Fibroblast of skin of scalp (primary cell): ENCODE results near the gene SAV1.
"Not testable (repeated sequence)": the region's sequence is repeated elsewhere in the genome, so short reads cannot be mapped to it uniquely, and the experiment has no call there.

ENCODE experiments used
- DNase-seq: peaks from one replicate; pipeline ENCODE4 v3.0.0-alpha.2; 2013

The SAV1 gene

DNA sequence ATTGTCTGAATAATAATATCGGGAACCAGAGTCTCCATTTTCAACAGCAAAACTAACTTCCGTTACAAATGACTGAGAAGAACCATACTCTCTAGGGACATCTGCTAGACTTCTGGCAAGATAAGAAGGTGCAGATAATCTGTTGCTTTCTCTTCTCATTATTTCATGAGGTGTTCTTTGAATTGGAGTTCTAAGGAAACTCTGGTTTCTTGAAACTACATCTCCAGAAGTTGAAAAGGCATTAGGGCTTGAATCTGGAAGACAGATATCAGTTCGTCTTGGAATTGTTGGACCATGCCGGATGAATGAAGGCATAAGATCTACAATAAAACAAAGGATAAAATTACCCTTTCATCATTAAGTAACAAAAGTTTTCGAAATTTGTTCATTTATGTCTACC is 2.8 kb downstream of the SAV1 start:
- DNase-seq = not testable (repeated sequence)

DNA sequence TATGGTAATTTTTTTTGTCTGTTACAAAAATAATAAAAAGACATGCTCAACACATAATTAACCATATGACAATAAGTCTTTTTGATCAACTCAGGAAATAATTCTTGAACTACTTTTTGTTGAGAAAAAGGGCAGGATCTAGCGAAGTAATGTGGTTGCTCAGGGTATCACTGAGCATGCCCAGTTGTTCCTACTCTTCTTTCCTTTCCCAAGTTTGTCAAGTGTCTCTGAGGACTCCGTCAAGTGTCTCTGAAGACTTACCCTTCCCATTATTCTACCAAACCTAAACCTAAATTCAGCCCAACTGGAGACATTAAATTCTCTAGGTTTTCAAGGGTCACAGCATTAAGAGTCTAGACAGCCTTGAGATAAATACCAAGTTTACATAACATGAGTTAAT is 3.5 kb downstream of the SAV1 start:
- DNase-seq = not testable (repeated sequence)

- DNase-seq = no peak
Measured at GRCh38 chr14:50659327-50659974, 8.7 kb downstream of the SAV1 start.

DNA sequence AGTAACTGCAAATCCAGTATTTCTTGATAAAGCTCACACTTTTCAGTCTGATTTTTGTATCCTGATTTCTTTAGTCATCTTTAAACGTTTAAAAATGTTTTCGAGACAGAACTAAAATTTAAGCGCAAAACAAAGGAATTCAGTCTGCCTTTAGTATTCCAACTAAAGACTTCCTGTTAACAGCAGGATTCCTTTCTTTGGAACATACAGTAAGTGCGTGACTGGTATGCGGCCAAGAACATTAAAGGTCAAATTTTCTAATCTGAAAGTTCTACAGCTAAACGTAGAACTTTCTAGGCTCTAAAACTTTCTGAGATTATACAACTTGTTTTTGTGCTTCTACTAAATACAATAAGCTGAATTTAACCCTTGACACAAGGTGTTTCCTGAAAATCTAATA is 9.9 kb downstream of the SAV1 start:
- peak; percentile 71 for DNase-seq

DNA sequence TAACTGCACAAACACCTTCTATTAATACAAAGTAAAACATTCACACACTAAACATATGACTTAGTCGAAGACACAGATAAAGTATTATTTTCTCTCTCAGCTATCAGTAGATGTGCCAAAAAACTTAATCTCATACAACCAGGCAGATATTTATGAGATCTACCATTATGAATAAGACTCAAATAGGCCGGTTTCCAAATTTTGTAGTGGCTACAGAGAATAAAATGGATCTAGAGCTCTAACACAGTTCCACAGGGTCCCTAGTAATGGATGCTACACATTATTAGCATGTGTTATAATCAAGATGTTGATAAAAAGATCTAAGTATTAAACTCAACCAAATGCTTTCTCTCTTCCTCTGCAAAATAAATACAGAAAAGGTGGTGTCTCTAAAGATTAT is 10.4 kb downstream of the SAV1 start:
- DNase-seq = no peak

- peak; percentile 47 for DNase-seq
Measured at GRCh38 chr14:50656776-50657175, 11.3 kb downstream of the SAV1 start.

- DNase-seq = no peak
Measured at GRCh38 chr14:50649691-50650090, 18.4 kb downstream of the SAV1 start.

DNA sequence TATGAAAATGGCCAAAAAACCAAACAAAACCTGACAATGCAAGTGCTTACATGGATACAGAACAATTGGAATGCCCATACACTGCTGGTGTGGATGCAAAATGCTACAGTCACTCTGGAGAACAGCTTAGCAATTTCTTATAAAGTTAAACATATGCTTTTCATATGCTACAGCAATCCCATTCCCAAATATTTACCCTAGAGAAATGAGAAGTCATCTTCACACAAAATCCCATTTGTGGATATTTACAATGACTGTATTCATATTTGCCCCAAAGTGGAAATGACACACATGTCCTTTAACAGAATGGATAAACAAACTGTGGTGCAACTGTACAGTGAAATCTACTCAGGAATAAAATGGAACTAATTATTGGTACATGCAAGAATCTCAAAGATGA is 20.4 kb downstream of the SAV1 start:
- peak; percentile 49 for DNase-seq

DNA sequence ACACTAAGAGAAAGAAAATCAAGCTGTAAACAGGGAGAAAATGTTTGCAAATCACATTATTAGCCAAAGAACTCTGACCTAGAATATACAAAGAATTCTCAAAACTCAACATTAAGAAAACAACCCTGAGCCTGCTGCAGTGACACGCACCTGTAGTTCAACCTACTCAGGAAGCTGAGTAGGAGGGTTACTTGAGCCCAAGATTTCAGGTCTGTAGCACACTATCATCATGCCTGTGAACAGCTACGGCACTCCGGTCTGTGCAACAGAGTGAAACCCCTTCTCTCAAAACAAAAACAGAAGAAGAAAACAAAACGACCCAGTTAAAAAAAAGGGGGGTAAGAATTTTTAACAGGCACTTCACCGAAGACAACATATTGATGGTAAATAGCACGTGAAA is 20.8 kb downstream of the SAV1 start:
- no peak for DNase-seq

- no peak for DNase-seq
Measured at GRCh38 chr14:50635141-50635540, 33.0 kb downstream of the SAV1 start.

GRCh38 chr14:50633954-50634353 is 34.2 kb downstream of the SAV1 start:
- no peak for DNase-seq

DNA sequence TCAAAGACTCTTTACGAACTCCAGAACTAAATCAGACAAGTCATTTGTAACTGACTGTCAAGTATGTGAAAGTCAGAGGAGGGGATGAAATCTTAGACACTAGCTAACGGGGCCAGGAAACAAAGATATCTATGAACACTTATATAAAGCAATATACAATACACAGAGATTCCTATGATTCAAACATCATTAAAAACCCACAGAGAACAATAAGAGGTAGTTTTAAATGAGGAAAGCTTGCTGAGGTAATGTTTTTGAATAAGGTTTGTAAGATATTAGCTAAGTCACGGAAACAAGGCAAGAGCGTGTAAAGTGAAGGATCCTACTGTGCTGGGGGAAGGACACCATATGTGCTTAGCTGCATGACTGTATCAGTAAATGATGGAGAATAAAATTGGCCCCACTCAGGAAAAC is 36.7 kb downstream of the SAV1 start:
- DNase-seq = peak; percentile 16

DNA sequence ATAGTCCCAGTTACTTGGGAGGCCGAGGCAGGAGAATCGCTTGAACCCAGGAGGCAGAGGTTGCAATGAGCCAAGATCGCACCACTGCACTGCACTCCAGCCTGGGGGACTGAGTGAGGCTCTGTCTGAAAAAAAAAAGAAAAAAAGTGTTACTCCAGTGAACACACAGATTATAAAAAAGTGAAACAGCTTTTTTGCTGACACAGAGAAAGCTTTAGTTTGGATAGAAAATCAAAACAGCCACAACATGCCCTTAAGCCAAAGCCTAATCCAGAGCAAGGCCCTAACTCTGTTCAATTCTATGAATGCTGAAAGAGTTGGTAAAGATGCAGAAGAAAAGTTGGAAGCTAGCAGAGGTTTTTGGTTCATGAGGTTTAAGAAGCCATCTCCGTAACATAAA is 43.2 kb downstream of the SAV1 start:
- DNase-seq = not testable (repeated sequence)

GRCh38 chr14:50624447-50624846 is 43.7 kb downstream of the SAV1 start:
- no peak for DNase-seq

- DNase-seq = peak; percentile 6
Measured at GRCh38 chr14:50622978-50623377, 45.1 kb downstream of the SAV1 start.

DNA sequence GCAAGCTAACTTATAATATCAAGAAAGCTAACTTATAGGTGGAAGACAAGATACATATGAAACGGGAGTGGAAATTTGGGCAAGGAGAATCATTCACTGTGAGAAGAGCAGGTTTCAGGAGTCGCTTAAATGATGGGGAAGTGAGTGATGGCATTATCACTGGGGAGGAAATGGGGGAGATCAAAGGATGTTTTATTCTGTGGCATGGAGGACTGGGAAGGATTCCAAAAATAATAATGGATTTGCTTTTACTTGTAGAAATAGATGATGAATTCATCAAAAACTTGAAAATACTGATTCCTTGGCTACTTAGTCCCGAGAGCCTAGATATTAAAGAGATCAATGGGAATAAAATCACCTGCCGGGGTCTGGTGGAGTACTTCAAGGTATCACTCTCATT is 47.8 kb downstream of the SAV1 start:
- peak; percentile 39 for DNase-seq

DNA sequence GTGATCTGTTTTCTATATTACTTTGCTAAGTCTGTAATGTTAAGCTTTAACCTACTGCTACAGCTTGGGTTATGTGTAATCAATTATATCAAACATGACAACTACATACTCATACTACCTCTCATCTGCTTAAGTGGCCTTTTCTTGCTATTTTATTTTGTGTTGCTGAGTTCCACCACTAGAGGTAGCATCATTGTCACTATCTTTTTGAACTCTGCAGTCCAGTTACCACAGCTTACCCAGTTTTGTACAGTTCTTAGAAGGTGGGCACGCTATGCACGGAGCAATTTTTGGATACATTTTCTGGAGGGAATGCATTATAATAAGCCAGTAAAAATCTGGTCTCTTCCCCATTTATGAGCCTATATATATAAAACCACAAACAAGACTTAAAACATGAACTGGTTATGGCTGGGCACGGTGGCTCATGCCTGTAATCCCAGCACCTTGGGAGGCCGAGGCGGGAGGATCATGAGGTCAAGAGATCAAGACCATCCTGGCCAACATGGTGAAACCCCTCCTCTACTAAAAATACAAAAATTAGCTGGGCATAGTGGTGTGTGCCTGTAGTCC is 48.5 kb downstream of the SAV1 start:
- peak; percentile 53 for DNase-seq

DNA sequence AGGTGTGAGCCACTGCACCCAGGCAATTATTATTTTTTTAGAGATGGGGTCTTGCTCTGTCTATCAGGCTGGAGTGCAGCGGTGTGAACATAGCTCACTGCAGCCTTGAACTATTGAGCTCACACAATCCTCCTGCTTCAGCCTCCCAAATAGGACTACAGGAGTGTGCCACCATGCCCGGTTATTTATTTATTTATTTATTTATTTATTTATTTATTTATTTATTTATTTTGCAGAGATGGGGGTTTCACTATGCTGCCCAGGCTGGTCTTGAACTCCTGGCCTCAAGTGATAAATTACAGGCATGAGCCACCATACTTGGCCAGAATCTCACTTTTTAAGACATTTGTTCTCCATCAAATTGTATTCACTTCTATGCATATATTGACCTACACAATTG is 51.8 kb downstream of the SAV1 start:
- DNase-seq = no peak

DNA sequence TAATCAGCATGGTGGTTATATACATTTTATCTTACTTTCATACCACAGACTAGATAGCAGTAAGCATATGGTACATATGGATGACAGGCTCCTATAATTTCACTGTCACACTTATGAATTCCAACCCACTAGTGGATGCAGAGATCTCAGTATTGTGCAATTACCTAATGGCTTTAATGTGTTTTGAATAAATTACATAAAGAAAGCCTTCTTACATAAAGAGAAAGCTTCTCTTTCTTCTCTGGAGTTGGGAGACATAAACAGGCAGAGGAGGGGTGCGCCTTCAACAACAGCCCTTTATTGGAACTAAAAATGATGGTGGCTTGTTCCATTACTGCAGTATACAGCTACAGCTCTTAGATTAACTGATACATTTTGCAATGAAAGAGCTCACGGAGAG is 52.6 kb downstream of the SAV1 start:
- peak; percentile 6 for DNase-seq

- no peak for DNase-seq
Measured at GRCh38 chr14:50615056-50615455, 53.0 kb downstream of the SAV1 start.

GRCh38 chr14:50612806-50613205 is 55.3 kb downstream of the SAV1 start:
- DNase-seq = peak; percentile 24

GRCh38 chr14:50610465-50610864 is 57.6 kb downstream of the SAV1 start:
- no peak for DNase-seq

DNA sequence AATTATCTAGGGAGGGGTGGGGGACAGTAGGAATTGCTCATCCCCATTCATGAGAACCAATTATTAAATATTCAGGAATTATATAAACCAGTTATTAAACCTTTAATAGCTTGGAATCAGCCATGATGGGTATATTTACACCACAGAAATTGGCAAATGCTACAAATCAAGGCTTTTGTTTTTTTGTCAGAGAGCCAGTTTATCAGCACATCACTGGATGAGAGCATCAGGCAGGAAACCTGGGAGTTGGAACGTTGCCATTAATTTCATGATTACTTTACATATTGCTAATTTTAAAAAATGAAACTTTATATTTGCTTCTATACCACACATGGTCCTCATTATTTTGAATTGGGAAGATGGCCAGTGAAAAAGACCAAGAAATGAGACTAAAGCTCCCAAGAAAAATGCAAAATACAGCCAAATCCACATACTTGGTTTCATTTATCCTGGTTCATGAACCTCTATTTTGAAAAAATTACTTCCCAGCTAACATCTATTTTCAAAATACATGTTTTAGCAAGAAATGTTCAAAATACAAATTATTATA is 59.7 kb downstream of the SAV1 start:
- DNase-seq = peak; percentile 75

DNA sequence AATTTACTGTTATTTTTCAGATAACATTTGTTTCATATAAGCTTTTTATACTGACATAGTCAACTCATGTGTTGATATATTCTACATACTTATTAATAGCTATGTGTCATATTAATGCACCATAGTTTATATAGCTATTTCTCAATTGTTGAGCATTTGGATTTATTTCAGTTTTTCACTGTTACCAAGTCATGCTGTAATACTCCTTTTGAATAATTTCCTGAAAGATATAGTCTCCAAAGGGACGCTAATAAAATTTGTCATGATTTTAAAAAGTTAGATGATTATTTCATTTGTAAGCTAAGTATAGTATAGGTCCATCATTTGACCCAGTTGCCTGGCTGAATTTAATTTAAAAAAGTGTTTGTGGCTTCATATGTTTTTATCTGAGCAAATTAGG is 60.3 kb downstream of the SAV1 start:
- no peak for DNase-seq

DNA sequence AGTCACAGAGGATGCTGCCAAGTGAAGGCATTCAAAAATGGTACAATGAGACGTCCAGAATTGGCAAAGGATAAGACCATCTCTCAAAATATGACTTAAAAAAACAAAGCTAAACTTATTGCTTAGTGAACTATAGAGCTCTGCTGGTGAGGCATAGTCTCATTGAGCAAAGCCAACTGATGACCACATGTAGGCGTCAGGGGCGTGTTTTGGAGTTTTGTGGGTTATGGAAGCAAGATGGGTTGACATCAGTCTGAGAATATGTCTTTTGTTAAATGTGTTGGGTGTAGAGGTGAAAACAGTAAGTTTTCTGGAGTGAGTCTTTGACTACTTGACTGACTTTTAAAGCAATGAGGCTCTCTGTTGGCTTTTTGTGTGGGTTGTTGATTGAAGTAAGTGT is 60.9 kb downstream of the SAV1 start:
- peak; percentile 76 for DNase-seq
